ENCODE data around the gene DGKB. TPM values are rescaled to one million over a fixed set of nuclear protein-coding genes. Genes with fewer than 3 reads are reported as not detected.

The DGKB gene
- total RNA-seq, 1 experiment from 2014 or later: not detected

GRCh38 chr7:14859267-14859666 lies 43.3 kb downstream of the DGKB start:
- no TSS peak for BruUV-seq (replicated peaks)

GRCh38 chr7:14858866-14859265 lies 43.7 kb downstream of the DGKB start:
- no peaks in the 10 kb centered on the region for H3K4me1 Mint-ChIP-seq (ENCODE audit: low read depth, unreplicated experiment)
- TF ChIP-seq CTCF (IDR thresholded peaks at IDR 0.05; ENCODE audit: unreplicated experiment): no peak
- H3K9me3 Mint-ChIP-seq (ENCODE audit: low read depth, unreplicated experiment): no peaks in the 10 kb centered on the region
- intact Hi-C loops (cut with micrococcal nuclease; ENCODE audit: unreplicated experiment): no loop called here
- H3K36me3 Mint-ChIP-seq (ENCODE audit: insufficient read depth, unreplicated experiment): no peaks in the 10 kb centered on the region
- H3K27ac Mint-ChIP-seq (ENCODE audit: unreplicated experiment): no peak overlapping the region
- H3K27me3 Mint-ChIP-seq (ENCODE audit: unreplicated experiment): no peaks in the 10 kb centered on the region
- no TSS peak for BruUV-seq (replicated peaks)
- CTCF ChIA-PET: no interaction called here
- no peak for DNase-seq
- no peak overlapping the region for H3K4me3 Mint-ChIP-seq (ENCODE audit: low read depth, unreplicated experiment)

More at GRCh38 chr7:14859267-14859666, 43.3 kb downstream of the DGKB start:
- no peak for TF ChIP-seq CTCF (IDR thresholded peaks at IDR 0.05; ENCODE audit: unreplicated experiment)
- Mint-ChIP-seq H3K9me3 (ENCODE audit: low read depth, unreplicated experiment) (no peaks in the 10 kb centered on the region), H3K4me3 (ENCODE audit: low read depth, unreplicated experiment) (no peak overlapping the region), H3K27me3 (ENCODE audit: unreplicated experiment) (no peaks in the 10 kb centered on the region), H3K27ac (ENCODE audit: unreplicated experiment) (no peak overlapping the region), H3K36me3 (ENCODE audit: insufficient read depth, unreplicated experiment) (no peaks in the 10 kb centered on the region), H3K4me1 (ENCODE audit: low read depth, unreplicated experiment) (no peaks in the 10 kb centered on the region)
- intact Hi-C loops (cut with micrococcal nuclease; ENCODE audit: unreplicated experiment): no loop called here
- CTCF ChIA-PET: interaction anchor here (0.6 kb wide), 1 partner anchor 256 kb away, joined by 3 read pairs; no protein-coding TSS in a partner anchor
- no peak for DNase-seq

GRCh38 chr7:14858410-14858809 lies 44.1 kb downstream of the DGKB start:
- Mint-ChIP-seq H3K4me1 (ENCODE audit: low read depth, unreplicated experiment) (no peaks in the 10 kb centered on the region), H3K27me3 (ENCODE audit: unreplicated experiment) (no peaks in the 10 kb centered on the region), H3K9me3 (ENCODE audit: low read depth, unreplicated experiment) (no peaks in the 10 kb centered on the region), H3K36me3 (ENCODE audit: insufficient read depth, unreplicated experiment) (no peaks in the 10 kb centered on the region), H3K4me3 (ENCODE audit: low read depth, unreplicated experiment) (no peak overlapping the region), H3K27ac (ENCODE audit: unreplicated experiment) (no peak overlapping the region)
- CTCF ChIA-PET: no interaction called here
- no peak for DNase-seq
- no TSS peak for BruUV-seq (replicated peaks)
- no peak for TF ChIP-seq CTCF (IDR thresholded peaks at IDR 0.05; ENCODE audit: unreplicated experiment)
- intact Hi-C loops (cut with micrococcal nuclease; ENCODE audit: unreplicated experiment): no loop called here

GRCh38 chr7:14855033-14855794 lies 47.3 kb downstream of the DGKB start:
- BruUV-seq (replicated peaks): no TSS peak
- no peak for DNase-seq
- no peaks in the 10 kb centered on the region for H3K9me3 Mint-ChIP-seq (ENCODE audit: low read depth, unreplicated experiment)
- CTCF ChIA-PET: no interaction called here
- no peaks in the 10 kb centered on the region for H3K36me3 Mint-ChIP-seq (ENCODE audit: insufficient read depth, unreplicated experiment)
- H3K27me3 Mint-ChIP-seq (ENCODE audit: unreplicated experiment): no peaks in the 10 kb centered on the region
- H3K4me3 Mint-ChIP-seq (ENCODE audit: low read depth, unreplicated experiment): no peak overlapping the region
- intact Hi-C loops (cut with micrococcal nuclease; ENCODE audit: unreplicated experiment): no loop called here
- peaks cover 4% of the 10 kb centered on the region for H3K4me1 Mint-ChIP-seq (ENCODE audit: low read depth, unreplicated experiment)
- H3K27ac Mint-ChIP-seq (ENCODE audit: unreplicated experiment): no peak overlapping the region
- TF ChIP-seq CTCF (IDR thresholded peaks at IDR 0.05; ENCODE audit: unreplicated experiment): no peak
